Endodermal cell (in vitro differentiated cells): ENCODE results near the gene DHH. TPM values are rescaled to one million over a fixed set of nuclear protein-coding genes. Genes with fewer than 3 reads are reported as not detected.
A peak's percentile ranks its signal among the peaks of the same experiment; 100 is the strongest.

ENCODE experiments used
- DNase-seq: peaks from one replicate; pipeline ENCODE4 v3.0.0-alpha.2; 2017
- H3K27ac ChIP-seq: 2 replicates; pipeline ENCODE4 v1.5.1; 2013; ENCODE audit warnings: mild to moderate bottlenecking, low read depth, low read length, moderate library complexity
- H3K27me3 ChIP-seq: 2 replicates; pipeline ENCODE4 v1.6.1; 2013; ENCODE audit warnings: mild to moderate bottlenecking, low read length, moderate library complexity; ENCODE audit not compliant: insufficient read depth, control insufficient read depth, poor library complexity, severe bottlenecking
- H3K36me3 ChIP-seq: 2 replicates; pipeline ENCODE4 v1.7.0; 2013; ENCODE audit warnings: mild to moderate bottlenecking, low read length, moderate library complexity; ENCODE audit not compliant: control insufficient read depth, insufficient read depth
- H3K4me1 ChIP-seq: one replicate; pipeline ENCODE4 v1.7.0; 2013; ENCODE audit warnings: low read length; ENCODE audit not compliant: control insufficient read depth, insufficient read depth
- H3K4me3 ChIP-seq: 2 replicates; pipeline ENCODE4 v1.5.1; 2013; ENCODE audit warnings: mild to moderate bottlenecking, low read length, moderate library complexity
- H3K9ac ChIP-seq: 2 replicates; pipeline ENCODE4 v1.6.1; 2013; ENCODE audit warnings: mild to moderate bottlenecking, low read length, moderate library complexity; ENCODE audit not compliant: poor library complexity, severe bottlenecking; ENCODE audit errors: extremely low read depth
- H3K9me3 ChIP-seq: 2 replicates; pipeline ENCODE4 v1.6.1; 2013; ENCODE audit warnings: mild to moderate bottlenecking, low read length, moderate library complexity; ENCODE audit not compliant: control insufficient read depth
- H3K27ac Mint-ChIP-seq: 2 replicates; pipeline ENCODE4 v1.8.0; 2020; ENCODE audit warnings: mixed read lengths
- H3K27me3 Mint-ChIP-seq: 2 replicates; pipeline ENCODE4 v1.8.0; 2021; ENCODE audit warnings: mild to moderate bottlenecking, mixed read lengths; ENCODE audit not compliant: insufficient read depth
- H3K36me3 Mint-ChIP-seq: 2 replicates; pipeline ENCODE4 v1.8.0; 2020; ENCODE audit warnings: low read depth, mixed read lengths
- H3K4me1 Mint-ChIP-seq: 2 replicates; pipeline ENCODE4 v1.8.0; 2020; ENCODE audit warnings: mixed read lengths
- H3K4me3 Mint-ChIP-seq: 2 replicates; pipeline ENCODE4 v1.8.0; 2020; ENCODE audit warnings: mild to moderate bottlenecking, moderate library complexity, mixed read lengths
- H3K9me3 Mint-ChIP-seq: 2 replicates; pipeline ENCODE4 v1.8.0; 2020; ENCODE audit warnings: mild to moderate bottlenecking, mixed read lengths
- CTCF ChIP-seq: fragments of 200-600 bp; sonication (generic); conservative IDR thresholded peaks from 2 replicates; pipeline ENCODE4 v1.5.0; 2021; ENCODE audit warnings: antibody characterized with exemption, mild to moderate bottlenecking
- WGBS, 2 experiments: methylation state at CpG; one replicate each; pipeline versions ENCODE4 v1.1.5 to v1.1.7; 2013; ENCODE audit warnings: missing lambda C conversion rate in 2 of 2, mixed read lengths in 1 of 2; ENCODE audit not compliant: insufficient coverage in 1 of 2, insufficient read length in 1 of 2; 5-methylcytosine and 5-hydroxymethylcytosine counted together
- total RNA-seq, 2 donors: library from RNA; stranded (reverse); fragmentation: NEBNext Ultra II Directional in 1 of 2; extraction: Animal tissue kit (Norgen Biotek cat#: 25700) in 1 of 2; gene quantifications; 2 replicates in 1 of 2; 3 replicates in 1 of 2; pipeline ENCODE4 v1.2.1, GENCODE V29; 2021

DHH gene
- total RNA-seq, 2 donors from 2014 or later, result 0.15 to 0.51 TPM

- Histone ChIP-seq H3K9me3 (no peaks in the 10 kb centered on the region), H3K27ac (no peak overlapping the region), H3K9ac (no peak overlapping the region), H3K27me3 (peaks cover 12% of the 10 kb centered on the region), H3K4me3 (no peak overlapping the region), H3K4me1 (no peaks in the 10 kb centered on the region), H3K36me3 (no peaks in the 10 kb centered on the region)
- Mint-ChIP-seq H3K4me1 (peaks cover 8% of the 10 kb centered on the region), H3K27me3 (peaks cover 17% of the 10 kb centered on the region), H3K27ac (no peak overlapping the region), H3K4me3 (no peak overlapping the region), H3K9me3 (no peaks in the 10 kb centered on the region), H3K36me3 (no peaks in the 10 kb centered on the region)
- 95 to 97% methylated on average over 3 to 9 of the region's 11 CpGs for WGBS, 2 experiments
- TF ChIP-seq CTCF, result no peak
- no peak for DNase-seq
Observed at GRCh38 chr12:49070971-49071370, 23.6 kb downstream of the DHH start.

GRCh38 chr12:49069507-49070346 is 24.9 kb downstream of the DHH start, which contains the start of gene RHEBL1:
RHEBL1 (minus strand) TSS chr12:49069979; CDS start chr12:49069785, 194 bp downstream.
- H3K27me3 ChIP-seq, result peaks cover 12% of the 10 kb centered on the region
- WGBS, 2 experiments, result 1 to 3% methylated on average over 46 to 60 of the region's 60 CpGs
- H3K9me3 Mint-ChIP-seq, result no peaks in the 10 kb centered on the region
- H3K4me3 Mint-ChIP-seq, result peak within 1 kb of the TSS; percentile 68
- no peak within 1 kb of the TSS for H3K27ac ChIP-seq
- H3K4me1 ChIP-seq, result no peaks in the 10 kb centered on the region
- peak within 1 kb of the TSS; percentile 66 for H3K9ac ChIP-seq
- H3K4me3 ChIP-seq, result peak within 1 kb of the TSS; percentile 94
- H3K36me3 Mint-ChIP-seq, result no peaks in the 10 kb centered on the region
- peak; percentile 99 for DNase-seq
- H3K27ac Mint-ChIP-seq, result peak within 1 kb of the TSS; percentile 35
- H3K36me3 ChIP-seq, result no peaks in the 10 kb centered on the region
- TF ChIP-seq CTCF, result peak; percentile 17
- peaks cover 8% of the 10 kb centered on the region for H3K4me1 Mint-ChIP-seq
- H3K9me3 ChIP-seq, result no peaks in the 10 kb centered on the region
- peaks cover 17% of the 10 kb centered on the region for H3K27me3 Mint-ChIP-seq

- H3K4me1 ChIP-seq, result no peaks in the 10 kb centered on the region
- no peak overlapping the region for H3K9ac ChIP-seq
- no peak for TF ChIP-seq CTCF
- Mint-ChIP-seq H3K27ac (peak overlapping the region; percentile 35), H3K4me3 (peak overlapping the region; percentile 68), H3K36me3 (no peaks in the 10 kb centered on the region), H3K4me1 (peaks cover 8% of the 10 kb centered on the region), H3K27me3 (peaks cover 17% of the 10 kb centered on the region), H3K9me3 (no peaks in the 10 kb centered on the region)
- H3K27ac ChIP-seq, result no peak overlapping the region
- no peaks in the 10 kb centered on the region for H3K36me3 ChIP-seq
- no peaks in the 10 kb centered on the region for H3K9me3 ChIP-seq
- WGBS, 2 experiments, result 24% methylated on average over 14 to 20 of the region's 21 CpGs
- peak overlapping the region; percentile 94 for H3K4me3 ChIP-seq
- DNase-seq, result no peak
- peaks cover 12% of the 10 kb centered on the region for H3K27me3 ChIP-seq
Observed at GRCh38 chr12:49068879-49069506, 25.6 kb downstream of the DHH start.
